Calu3 (cell line): Measurements from ENCODE around the gene EMX2. TPM values are rescaled to one million over a fixed set of nuclear protein-coding genes. Genes with fewer than 3 reads are reported as not detected.

Experiments
- BruUV-seq: library from RNA; stranded (reverse); fragments of 400-500 nt; replicated peaks from 2 replicates; lab custom pipeline; 2021; lab: Mats Ljungman, UMichigan
- CTCF ChIA-PET: fragments of 300-600 bp; sonication (Branson Sonifier 250); formaldehyde crosslinking; loops from one replicate; lab custom pipeline; 2022; ENCODE audit warnings: antibody characterized with exemption; lab: Charles Lee
- DNase-seq: peaks from one replicate; pipeline ENCODE4 v3.0.0; 2022
- H3K27ac Mint-ChIP-seq: one replicate; pipeline ENCODE4 v1.8.0; 2022; ENCODE audit warnings: mixed read lengths; ENCODE audit not compliant: unreplicated experiment
- H3K27me3 Mint-ChIP-seq: one replicate; pipeline ENCODE4 v1.8.0; 2022; ENCODE audit warnings: mixed read lengths; ENCODE audit not compliant: unreplicated experiment
- H3K36me3 Mint-ChIP-seq: one replicate; pipeline ENCODE4 v1.8.0; 2022; ENCODE audit warnings: mild to moderate bottlenecking, moderate library complexity, mixed read lengths; ENCODE audit not compliant: insufficient read depth, unreplicated experiment
- H3K4me1 Mint-ChIP-seq: one replicate; pipeline ENCODE4 v1.8.0; 2022; ENCODE audit warnings: mild to moderate bottlenecking, low read depth, mixed read lengths; ENCODE audit not compliant: unreplicated experiment
- H3K4me3 Mint-ChIP-seq: one replicate; pipeline ENCODE4 v1.8.0; 2022; ENCODE audit warnings: mild to moderate bottlenecking, low read depth, moderate library complexity, mixed read lengths; ENCODE audit not compliant: unreplicated experiment
- H3K9me3 Mint-ChIP-seq: one replicate; pipeline ENCODE4 v1.8.0; 2022; ENCODE audit warnings: low read depth, mixed read lengths; ENCODE audit not compliant: unreplicated experiment
- intact Hi-C: fragments of 100-400 bp; cut with micrococcal nuclease; formaldehyde crosslinking; loops from one replicate; pipeline ENCODE4 v1.10.0; 2022; ENCODE audit not compliant: unreplicated experiment
- total RNA-seq: library from RNA; stranded (reverse); gene quantifications from 2 replicates; pipeline ENCODE4 v1.2.3, GENCODE V29; 2022
- TF ChIP-seq, protein P1 (sequence below): fragments of 200-600 bp; IDR thresholded peaks from one replicate; pipeline ENCODE4 v1.8.0; 2022; ENCODE audit warnings: antibody characterized with exemption; ENCODE audit not compliant: unreplicated experiment

Gene EMX2
- total RNA-seq, 1 experiment from 2014 or later = not detected

DNA sequence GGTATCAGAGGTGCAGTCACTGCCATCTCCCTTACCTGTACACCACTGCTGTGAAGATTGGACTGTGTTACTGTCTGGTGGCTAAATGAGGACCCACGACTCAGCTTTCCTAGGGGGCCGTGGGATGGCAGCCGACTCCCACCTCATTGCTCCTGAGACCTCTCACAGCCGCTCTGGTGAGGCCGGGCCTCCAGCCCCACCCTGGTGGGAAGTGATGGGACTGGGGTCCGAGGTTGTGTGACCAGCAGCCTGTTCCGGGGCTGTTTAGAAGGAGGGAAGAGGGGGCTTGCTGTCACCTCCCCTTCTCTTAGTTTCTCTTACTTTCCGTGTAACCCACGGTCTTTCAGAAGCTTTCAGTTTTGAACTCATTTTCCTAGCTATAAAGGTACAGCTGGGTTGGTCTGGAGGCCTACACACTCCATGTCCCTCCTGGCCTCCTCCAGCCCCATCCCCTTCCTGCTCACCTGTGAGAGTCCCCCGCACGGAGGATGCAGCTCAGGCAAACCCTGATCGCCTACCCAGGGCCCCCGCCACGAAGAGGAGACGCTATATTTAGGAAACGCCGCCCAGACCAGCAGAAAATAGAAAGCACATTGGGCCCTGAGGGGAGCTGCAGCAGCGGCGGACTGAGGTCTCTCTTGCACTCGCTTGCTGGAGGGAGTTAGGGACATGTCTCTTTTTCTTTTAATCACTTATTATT lies 4.6 kb downstream of the EMX2 start:
- Mint-ChIP-seq H3K4me3 (no peak overlapping the region), H3K27ac (no peak overlapping the region), H3K36me3 (no peaks in the 10 kb centered on the region), H3K27me3 (peaks cover 89% of the 10 kb centered on the region), H3K4me1 (no peaks in the 10 kb centered on the region), H3K9me3 (no peaks in the 10 kb centered on the region)
- TF ChIP-seq, protein P1, sequence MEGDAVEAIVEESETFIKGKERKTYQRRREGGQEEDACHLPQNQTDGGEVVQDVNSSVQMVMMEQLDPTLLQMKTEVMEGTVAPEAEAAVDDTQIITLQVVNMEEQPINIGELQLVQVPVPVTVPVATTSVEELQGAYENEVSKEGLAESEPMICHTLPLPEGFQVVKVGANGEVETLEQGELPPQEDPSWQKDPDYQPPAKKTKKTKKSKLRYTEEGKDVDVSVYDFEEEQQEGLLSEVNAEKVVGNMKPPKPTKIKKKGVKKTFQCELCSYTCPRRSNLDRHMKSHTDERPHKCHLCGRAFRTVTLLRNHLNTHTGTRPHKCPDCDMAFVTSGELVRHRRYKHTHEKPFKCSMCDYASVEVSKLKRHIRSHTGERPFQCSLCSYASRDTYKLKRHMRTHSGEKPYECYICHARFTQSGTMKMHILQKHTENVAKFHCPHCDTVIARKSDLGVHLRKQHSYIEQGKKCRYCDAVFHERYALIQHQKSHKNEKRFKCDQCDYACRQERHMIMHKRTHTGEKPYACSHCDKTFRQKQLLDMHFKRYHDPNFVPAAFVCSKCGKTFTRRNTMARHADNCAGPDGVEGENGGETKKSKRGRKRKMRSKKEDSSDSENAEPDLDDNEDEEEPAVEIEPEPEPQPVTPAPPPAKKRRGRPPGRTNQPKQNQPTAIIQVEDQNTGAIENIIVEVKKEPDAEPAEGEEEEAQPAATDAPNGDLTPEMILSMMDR = no peak
- no TSS peak for BruUV-seq
- intact Hi-C loops = no loop called here
- CTCF ChIA-PET = no interaction called here
- no peak for DNase-seq

GRCh38 chr10:117547716-117548668 lies 5.4 kb downstream of the EMX2 start:
- no peak for DNase-seq
- intact Hi-C loops = no loop called here
- H3K36me3 Mint-ChIP-seq = no peaks in the 10 kb centered on the region
- TF ChIP-seq, protein P1 = no peak
- peaks cover 90% of the 10 kb centered on the region for H3K27me3 Mint-ChIP-seq
- CTCF ChIA-PET = interaction anchor here (0.6 kb wide), 1 partner anchor 1679 kb away, joined by 4 read pairs; no protein-coding TSS in a partner anchor
- no peaks in the 10 kb centered on the region for H3K4me1 Mint-ChIP-seq
- no peak overlapping the region for H3K27ac Mint-ChIP-seq
- H3K9me3 Mint-ChIP-seq = no peaks in the 10 kb centered on the region
- no peak overlapping the region for H3K4me3 Mint-ChIP-seq
- BruUV-seq = no TSS peak

DNA sequence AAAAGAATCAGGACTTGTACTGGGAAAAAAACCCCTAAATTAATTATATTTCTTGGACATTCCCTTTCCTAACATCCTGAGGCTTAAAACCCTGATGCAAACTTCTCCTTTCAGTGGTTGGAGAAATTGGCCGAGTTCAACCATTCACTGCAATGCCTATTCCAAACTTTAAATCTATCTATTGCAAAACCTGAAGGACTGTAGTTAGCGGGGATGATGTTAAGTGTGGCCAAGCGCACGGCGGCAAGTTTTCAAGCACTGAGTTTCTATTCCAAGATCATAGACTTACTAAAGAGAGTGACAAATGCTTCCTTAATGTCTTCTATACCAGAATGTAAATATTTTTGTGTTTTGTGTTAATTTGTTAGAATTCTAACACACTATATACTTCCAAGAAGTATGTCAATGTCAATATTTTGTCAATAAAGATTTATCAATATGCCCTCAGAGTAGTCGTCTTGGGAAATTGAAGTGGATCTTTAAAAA lies 6.6 kb downstream of the EMX2 start:
- TF ChIP-seq, protein P1 = no peak
- H3K27me3 Mint-ChIP-seq = peaks cover 97% of the 10 kb centered on the region
- no peaks in the 10 kb centered on the region for H3K36me3 Mint-ChIP-seq
- intact Hi-C loops = no loop called here
- DNase-seq = no peak
- no peak overlapping the region for H3K4me3 Mint-ChIP-seq
- CTCF ChIA-PET = no interaction called here
- H3K4me1 Mint-ChIP-seq = no peaks in the 10 kb centered on the region
- no TSS peak for BruUV-seq
- H3K9me3 Mint-ChIP-seq = no peaks in the 10 kb centered on the region
- no peak overlapping the region for H3K27ac Mint-ChIP-seq

DNA sequence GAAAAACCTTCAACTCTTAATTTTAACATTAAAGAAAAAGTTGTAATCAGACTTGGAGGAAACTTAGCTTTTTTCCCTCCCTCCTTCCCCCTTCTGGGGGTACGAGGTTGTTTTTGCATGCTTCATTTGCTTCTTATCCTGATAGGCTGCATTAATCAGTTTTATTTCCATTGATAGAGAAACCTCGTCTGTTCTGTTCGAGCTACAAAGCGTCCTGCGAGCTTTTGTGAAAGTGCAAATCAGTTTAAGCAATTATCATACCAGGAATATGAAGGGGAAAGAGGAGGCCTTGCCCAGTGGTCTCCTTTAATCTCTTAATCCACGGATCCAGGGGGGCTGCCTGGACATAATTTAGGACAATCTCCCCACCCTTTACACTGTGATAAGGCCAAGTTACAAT lies 7.5 kb downstream of the EMX2 start:
- no TSS peak for BruUV-seq
- Mint-ChIP-seq H3K4me1 (no peaks in the 10 kb centered on the region), H3K27me3 (peaks cover 98% of the 10 kb centered on the region)

More for the DNA sequence above, 7.5 kb downstream of the EMX2 start:
- H3K4me3 Mint-ChIP-seq = no peak overlapping the region
- TF ChIP-seq, protein P1 = no peak
- H3K36me3 Mint-ChIP-seq = no peaks in the 10 kb centered on the region
- no peak overlapping the region for H3K27ac Mint-ChIP-seq
- no peak for DNase-seq
- intact Hi-C loops = no loop called here
- CTCF ChIA-PET = no interaction called here
- no peaks in the 10 kb centered on the region for H3K9me3 Mint-ChIP-seq
